ENCODE data around the gene FYB2.

Gene FYB2

GRCh38 chr1:56834137-56834900, 15.1 kb upstream of the FYB2 start:
- no peak for DNase-seq (ENCODE audit: low spot score)

DNA sequence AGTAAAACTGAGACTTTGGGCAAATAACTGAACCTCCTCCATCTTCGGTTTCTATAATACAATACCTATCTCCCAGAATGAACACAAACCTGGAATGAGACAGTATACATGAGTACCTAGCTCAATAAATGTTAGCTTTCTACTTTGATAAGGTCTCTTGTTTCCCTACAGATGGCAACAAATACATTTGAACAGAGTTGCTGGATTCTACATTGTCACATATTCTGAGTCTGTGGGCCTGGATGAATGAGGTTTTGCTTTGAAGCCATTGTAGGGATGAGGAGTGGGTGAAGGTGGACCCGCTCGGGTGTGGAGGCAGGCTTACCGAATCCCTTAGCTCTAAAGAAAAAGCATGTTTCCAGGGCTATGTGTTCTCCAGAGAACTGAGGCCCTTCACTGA, 13.9 kb upstream of the FYB2 start:
- no peak for DNase-seq (ENCODE audit: low spot score)

DNA sequence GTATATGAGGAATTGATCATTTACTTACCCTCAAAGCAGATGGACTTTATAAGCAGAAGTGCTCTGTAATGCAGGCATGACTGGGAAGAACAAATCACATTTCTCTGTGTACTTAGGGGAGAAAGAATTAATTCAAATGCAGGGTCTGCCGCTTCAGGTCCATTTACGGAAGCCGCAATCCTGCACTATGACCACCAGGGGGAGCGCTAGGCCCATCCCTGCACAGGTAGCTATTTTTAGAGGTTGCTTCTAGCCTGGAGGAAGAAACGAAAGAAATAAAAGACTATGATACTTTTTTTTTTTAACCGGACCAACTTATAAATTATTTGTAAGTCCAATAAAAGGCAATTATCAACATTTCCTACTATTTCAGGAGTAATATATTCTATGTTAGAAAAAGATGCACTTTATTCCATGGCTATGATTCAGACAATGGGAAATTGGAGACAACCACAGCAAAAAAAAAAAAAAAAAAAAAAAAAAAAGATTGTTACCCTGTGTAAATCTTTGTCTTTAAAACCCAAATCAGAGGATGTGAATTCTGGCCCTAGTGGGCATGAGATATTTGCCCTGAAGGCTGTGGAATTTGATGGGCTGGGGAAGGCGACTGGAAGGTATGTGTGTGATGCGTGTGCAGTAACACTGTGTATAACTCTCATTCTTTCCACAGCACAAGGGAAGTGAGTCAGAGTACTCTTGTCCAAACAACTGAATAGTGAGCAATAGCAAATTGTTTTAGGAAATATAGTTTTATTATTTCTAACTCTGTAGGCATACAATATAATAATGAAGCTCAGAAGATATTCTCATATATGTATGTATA, 12.9 kb upstream of the FYB2 start:
- peak; percentile 59 for DNase-seq (ENCODE audit: low spot score)

- DNase-seq (ENCODE audit: low spot score): no peak
These were observed 10.8 kb upstream of the FYB2 start for GRCh38 chr1:56830052-56830451.

- no peak for DNase-seq (ENCODE audit: low spot score)
These were observed 8.5 kb upstream of the FYB2 start for GRCh38 chr1:56827711-56828110.

DNA sequence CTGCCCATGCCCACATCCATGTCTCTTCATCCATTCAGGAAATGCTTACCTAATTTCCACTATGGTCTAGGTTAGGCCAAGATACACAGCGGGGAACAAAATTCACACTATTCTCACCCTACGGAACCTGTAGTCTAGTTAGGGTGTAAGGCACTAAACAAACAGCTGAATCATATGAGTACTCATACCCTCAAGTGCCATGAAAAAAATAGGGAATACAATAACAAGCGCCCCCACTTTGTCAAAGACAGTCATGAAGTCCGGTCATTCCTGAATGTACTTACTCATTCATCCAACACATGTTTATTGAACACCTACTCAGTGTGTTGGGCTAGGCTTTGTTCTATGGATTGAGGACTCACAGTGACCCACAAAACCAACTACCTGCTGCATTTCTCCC, 6.2 kb upstream of the FYB2 start:
- no peak for DNase-seq (ENCODE audit: low spot score)

DNA sequence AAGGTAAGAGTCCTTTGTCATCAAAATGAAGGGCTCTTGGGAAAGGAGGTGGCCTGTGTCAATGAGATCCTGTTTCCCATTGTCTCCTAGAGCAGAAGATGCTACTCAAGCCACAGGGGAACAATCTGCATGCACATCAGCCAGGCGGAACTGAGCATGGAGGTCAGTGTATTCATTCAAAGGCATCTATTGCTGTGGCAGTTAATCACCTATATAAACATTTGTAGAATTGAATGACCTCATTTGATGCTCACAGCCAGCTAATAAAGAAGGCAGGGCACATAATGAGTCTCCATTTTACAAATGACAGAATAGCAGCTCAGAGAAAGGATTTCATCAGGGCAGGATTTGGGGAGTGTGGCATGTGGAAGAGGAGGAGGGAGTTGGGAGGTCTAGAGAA, 5.7 kb upstream of the FYB2 start:
- DNase-seq (ENCODE audit: low spot score): no peak

DNA sequence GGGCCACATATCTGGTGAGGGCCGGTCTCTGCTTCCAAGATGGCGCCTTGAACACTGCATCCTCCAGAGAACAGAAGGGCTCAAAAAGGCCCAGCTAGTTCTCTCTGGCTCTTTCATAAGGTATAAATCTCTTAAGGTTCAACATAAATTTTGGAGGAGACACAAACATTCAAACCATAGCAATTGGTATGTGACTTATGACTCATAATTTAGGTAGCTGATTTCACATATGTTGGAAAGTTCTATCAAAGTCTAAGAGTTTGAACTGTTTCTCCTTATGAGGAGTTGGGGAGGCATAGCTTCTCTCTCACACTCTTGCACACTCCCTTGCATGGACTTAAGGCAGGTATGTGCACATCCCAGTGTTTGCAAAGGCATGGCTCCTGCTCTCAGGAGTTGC, 5.1 kb upstream of the FYB2 start:
- DNase-seq (ENCODE audit: low spot score): no peak

DNA sequence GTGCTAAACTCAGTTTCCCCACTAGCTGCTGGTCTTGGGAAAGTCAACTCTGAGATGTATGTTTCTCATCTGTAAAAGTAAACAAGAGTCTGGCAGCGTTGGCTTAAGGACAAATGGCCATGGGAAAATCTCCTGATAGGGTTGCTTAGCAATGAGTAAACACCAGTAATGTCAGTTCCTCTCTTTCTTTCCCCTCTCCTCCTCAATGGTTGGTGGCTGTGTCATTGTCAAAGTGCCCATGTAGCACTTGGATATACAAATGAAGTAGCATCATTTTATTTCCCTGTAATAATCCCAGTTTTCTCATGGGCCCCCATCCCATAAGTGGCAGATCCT, 2.2 kb upstream of the FYB2 start:
- DNase-seq (ENCODE audit: low spot score): no peak

DNA sequence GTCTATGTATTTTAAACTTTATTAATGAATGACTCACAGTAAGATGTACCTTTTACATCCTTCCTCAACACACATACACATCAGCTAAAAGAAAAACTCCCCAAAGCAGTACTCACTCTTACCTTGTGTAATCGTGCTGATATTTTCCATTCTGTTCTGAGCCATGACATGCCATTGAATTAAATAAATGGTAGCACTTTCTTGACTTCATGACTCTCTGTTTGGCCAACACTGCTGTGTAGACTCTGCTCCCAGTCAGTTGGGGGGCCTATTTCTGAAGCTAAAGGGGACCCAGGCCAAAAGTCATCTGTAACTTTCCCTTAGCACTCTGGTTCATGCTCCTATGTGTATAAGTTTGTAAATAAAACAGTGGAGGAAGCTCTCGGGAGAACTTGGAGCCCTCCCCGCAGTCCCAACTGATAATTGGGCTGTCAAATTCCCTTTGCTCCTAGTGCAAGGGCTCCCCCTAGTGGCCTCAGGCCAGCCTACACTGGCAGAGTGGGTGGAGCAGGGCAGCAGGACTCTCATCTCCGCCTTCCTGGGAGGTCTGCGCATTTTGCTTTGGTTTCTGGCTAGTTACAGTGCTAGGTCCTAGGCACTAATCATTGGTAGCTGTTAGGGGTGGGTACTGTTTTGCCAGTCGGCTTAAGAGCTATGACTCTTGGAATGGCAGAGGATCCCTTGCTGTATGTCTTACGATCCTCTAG, 1.7 kb upstream of the FYB2 start:
- DNase-seq (ENCODE audit: low spot score): peak; percentile 25

- DNase-seq (ENCODE audit: low spot score): no peak
These were observed 1.3 kb downstream of the FYB2 start for GRCh38 chr1:56817716-56818463.

- DNase-seq (ENCODE audit: low spot score): no peak
These were observed 2.3 kb downstream of the FYB2 start for GRCh38 chr1:56816909-56817308.

GRCh38 chr1:56816264-56816663, 2.9 kb downstream of the FYB2 start:
- DNase-seq (ENCODE audit: low spot score): no peak

GRCh38 chr1:56814205-56814604, 5.0 kb downstream of the FYB2 start:
- DNase-seq (ENCODE audit: low spot score): no peak

DNA sequence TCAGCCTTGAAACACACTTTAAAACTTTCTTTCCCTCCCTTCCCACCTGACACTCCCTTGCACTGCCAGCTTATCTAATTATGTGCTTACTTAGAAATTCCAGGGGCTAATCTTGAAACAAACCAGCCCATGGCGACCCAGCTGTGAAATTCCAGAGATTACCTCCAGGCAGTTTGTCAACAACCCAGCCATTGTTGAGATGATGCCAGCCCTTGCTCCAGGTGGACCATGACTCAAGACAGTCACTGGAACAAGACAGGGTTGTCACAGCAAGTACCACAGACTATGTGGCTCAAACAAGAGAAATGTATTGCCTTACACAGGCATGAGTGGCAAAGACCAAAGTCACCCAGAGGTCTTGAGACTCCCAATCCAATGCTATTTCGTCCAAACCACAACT, 7.9 kb downstream of the FYB2 start:
- DNase-seq (ENCODE audit: low spot score): no peak

DNA sequence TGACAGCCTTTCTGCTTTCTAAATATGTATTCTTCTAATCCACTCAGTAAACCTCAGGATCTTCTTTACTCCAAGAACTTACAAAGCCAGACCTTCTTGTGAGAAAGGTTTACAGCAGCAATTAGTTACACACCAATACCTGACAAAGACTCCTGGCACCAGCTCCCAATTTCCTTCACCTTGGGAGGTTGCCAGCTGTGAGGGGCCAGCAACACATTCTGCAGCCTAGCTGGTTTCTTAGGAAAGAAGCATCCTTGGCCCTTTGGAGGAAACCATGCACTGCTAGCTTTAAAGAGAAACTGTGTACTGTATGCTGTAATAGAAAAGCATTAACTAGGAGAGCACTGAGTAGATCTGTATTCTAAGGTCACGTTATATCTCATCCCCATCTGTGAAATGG, 10.8 kb downstream of the FYB2 start:
- DNase-seq (ENCODE audit: low spot score): no peak

- no peak for DNase-seq (ENCODE audit: low spot score)
These were observed 12.4 kb downstream of the FYB2 start for GRCh38 chr1:56806804-56807203.

DNA sequence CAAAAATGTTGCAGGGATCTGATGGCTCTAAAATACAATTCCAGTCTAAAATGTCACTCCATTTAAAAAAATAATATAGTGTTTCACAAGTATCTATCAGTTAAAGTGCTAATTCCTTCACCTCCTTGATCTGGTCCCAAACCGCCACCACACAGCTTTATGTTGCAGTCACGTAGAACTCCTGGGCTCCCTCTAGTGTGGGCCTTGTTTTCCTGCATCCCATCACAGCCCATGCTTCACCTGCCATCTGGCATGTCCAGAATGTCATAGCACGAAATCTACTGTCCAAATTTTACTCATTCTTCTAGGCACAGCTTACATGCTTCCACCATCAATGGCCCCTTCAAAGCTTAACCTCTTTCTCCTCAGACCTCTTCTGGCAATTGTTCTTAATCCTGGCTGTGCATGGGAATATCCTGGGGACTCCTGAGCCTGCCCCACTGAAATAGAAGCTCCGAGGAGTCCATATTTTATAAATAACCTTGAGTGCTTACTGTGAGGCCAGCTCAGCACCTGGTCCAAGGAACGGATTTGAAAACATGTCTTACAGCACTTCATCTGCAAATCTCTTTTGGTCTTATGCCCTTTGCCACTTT, 15.5 kb downstream of the FYB2 start:
- no peak for DNase-seq (ENCODE audit: low spot score)

GRCh38 chr1:56799605-56800400, 19.4 kb downstream of the FYB2 start:
- DNase-seq (ENCODE audit: low spot score): no peak

DNA sequence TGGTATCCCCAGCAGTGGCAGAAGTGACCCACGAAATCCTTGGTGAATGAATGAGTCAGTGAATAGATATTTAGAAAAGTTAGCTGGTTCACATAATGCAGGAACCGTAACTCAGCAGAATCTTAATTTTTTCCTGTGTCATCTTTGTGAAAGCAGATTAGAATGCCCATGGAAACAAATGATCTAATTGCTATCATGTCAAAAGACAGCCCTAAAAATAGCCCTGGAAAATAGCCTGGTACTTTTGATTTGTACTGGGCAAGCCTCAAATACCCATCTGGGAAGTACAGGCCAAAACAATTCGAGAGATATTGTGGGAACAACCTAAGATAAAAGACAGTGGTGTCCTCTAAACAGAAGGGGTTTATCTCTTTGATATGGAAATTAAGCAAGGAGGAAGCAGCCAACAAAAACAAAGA, 21.1 kb downstream of the FYB2 start:
- DNase-seq (ENCODE audit: low spot score): no peak

GRCh38 chr1:56797065-56797685, 22.0 kb downstream of the FYB2 start:
- no peak for DNase-seq (ENCODE audit: low spot score)

Data from CD4-positive, alpha-beta T cell treated with Interleukin-6 at 100 ng/mL for 8 hours (primary cell).